ENCODE results near the gene APC. TPM values are rescaled to one million over a fixed set of nuclear protein-coding genes. Genes with fewer than 3 reads are reported as not detected.

Gene APC
- total RNA-seq, 1 experiment from 2014 or later = 33.7 TPM

GRCh38 chr5:112800891-112801290, 63.2 kb downstream of the APC start:
- ChIA-PET CTCF (no interaction called here), POLR2A (no interaction called here)
- Histone ChIP-seq H3K27me3 (ENCODE audit: control insufficient read depth, insufficient read depth, low read length) (no peaks in the 10 kb centered on the region), H3K36me3 (ENCODE audit: control insufficient read depth, insufficient read depth, low read length) (peaks cover 7% of the 10 kb centered on the region; the same call in 1 of the 2 replicates), H3K27ac (ENCODE audit: low read length) (no peak overlapping the region), H3K4me3 (ENCODE audit: low read depth in 2 of 2, low read length in 2 of 2) (no peak overlapping the region), H3K9me3 (ENCODE audit: control insufficient read depth, insufficient read depth, low read depth, low read length) (no peaks in the 10 kb centered on the region), H3K4me1 (ENCODE audit: control insufficient read depth, insufficient read depth, low read length) (no peaks in the 10 kb centered on the region; the same call in 1 of the 2 replicates)
- intact Hi-C loops (cut with micrococcal nuclease; ENCODE audit: unreplicated experiment) (no loop called here), in situ Hi-C loops (cut with HindIII; ENCODE audit: low pct_unique_long_range_greater_than_20kb, low sequenced_read_pairs) (no loop called here)
- ATAC-seq (no peak), DNase-seq (ENCODE audit: low read depth, low spot score) (no peak)
- no TSS peak for BruUV-seq (replicated peaks)
- no peak for TF ChIP-seq REST (IDR thresholded peaks at IDR 0.05; ENCODE audit: insufficient read depth in 1 of 2, low read depth in 2 of 2, low read length in 1 of 2)
- TF ChIP-seq CTCF (IDR thresholded peaks at IDR 0.05) = no peak

GRCh38 chr5:112811023-112811422, 73.3 kb downstream of the APC start:
- Histone ChIP-seq H3K9me3 (ENCODE audit: control insufficient read depth, insufficient read depth, low read depth, low read length) (no peaks in the 10 kb centered on the region), H3K27me3 (ENCODE audit: control insufficient read depth, insufficient read depth, low read length) (no peaks in the 10 kb centered on the region), H3K27ac (ENCODE audit: low read length) (no peak overlapping the region), H3K4me3 (ENCODE audit: low read depth in 2 of 2, low read length in 2 of 2) (no peak overlapping the region), H3K36me3 (ENCODE audit: control insufficient read depth, insufficient read depth, low read length) (no peaks in the 10 kb centered on the region), H3K4me1 (ENCODE audit: control insufficient read depth, insufficient read depth, low read length) (no peaks in the 10 kb centered on the region)
- ChIA-PET CTCF (no interaction called here), POLR2A (no interaction called here)
- TF ChIP-seq CTCF (IDR thresholded peaks at IDR 0.05) (no peak), TCF7L2 (IDR thresholded peaks at IDR 0.05; ENCODE audit: low read depth, low read length) (no peak), SIN3A (IDR thresholded peaks at IDR 0.05; ENCODE audit: borderline replicate concordance, insufficient read depth, low read depth, low read length) (no peak), POLR2AphosphoS5 (IDR thresholded peaks at IDR 0.05; ENCODE audit: low read depth, low read length) (no peak)
- no TSS peak for BruUV-seq (replicated peaks)
- intact Hi-C loops (cut with micrococcal nuclease; ENCODE audit: unreplicated experiment) (no loop called here), in situ Hi-C loops (cut with HindIII; ENCODE audit: low pct_unique_long_range_greater_than_20kb, low sequenced_read_pairs) (no loop called here)
- no peak for ATAC-seq
- no peak for DNase-seq (ENCODE audit: low read depth, low spot score)

- Histone ChIP-seq H3K4me1 (ENCODE audit: control insufficient read depth, insufficient read depth, low read length) (no peaks in the 10 kb centered on the region), H3K4me3 (ENCODE audit: low read depth in 2 of 2, low read length in 2 of 2) (no peak overlapping the region), H3K27ac (ENCODE audit: low read length) (no peak overlapping the region), H3K36me3 (ENCODE audit: control insufficient read depth, insufficient read depth, low read length) (no peaks in the 10 kb centered on the region), H3K9me3 (ENCODE audit: control insufficient read depth, insufficient read depth, low read depth, low read length) (no peaks in the 10 kb centered on the region), H3K27me3 (ENCODE audit: control insufficient read depth, insufficient read depth, low read length) (no peaks in the 10 kb centered on the region)
- ChIA-PET CTCF (no interaction called here), POLR2A (no interaction called here)
- no TSS peak for BruUV-seq (replicated peaks)
- no peak for TF ChIP-seq TCF7L2 (IDR thresholded peaks at IDR 0.05; ENCODE audit: low read depth, low read length)
- TF ChIP-seq SIN3A (IDR thresholded peaks at IDR 0.05; ENCODE audit: borderline replicate concordance, insufficient read depth, low read depth, low read length) = no peak
- TF ChIP-seq POLR2AphosphoS5 (IDR thresholded peaks at IDR 0.05; ENCODE audit: low read depth, low read length) = no peak
- TF ChIP-seq REST (IDR thresholded peaks at IDR 0.05; ENCODE audit: insufficient read depth in 1 of 2, low read depth in 2 of 2, low read length in 1 of 2) = no peak
- TF ChIP-seq CTCF (IDR thresholded peaks at IDR 0.05) = no peak
- no peak for DNase-seq (ENCODE audit: low read depth, low spot score)
- ATAC-seq = no peak
- intact Hi-C loops (cut with micrococcal nuclease; ENCODE audit: unreplicated experiment) (no loop called here), in situ Hi-C loops (cut with HindIII; ENCODE audit: low pct_unique_long_range_greater_than_20kb, low sequenced_read_pairs) (no loop called here)
These were observed 74.9 kb downstream of the APC start for GRCh38 chr5:112812549-112812948.
